HG02588 (cell line): ENCODE results near the gene PBX4.
"Not testable (repeated sequence)": the region's sequence is repeated elsewhere in the genome, so short reads cannot be mapped to it uniquely, and the experiment has no call there.

Experiments
- ATAC-seq: cut with Tn5 transposase; IDR thresholded peaks from one replicate; pipeline ENCODE4 v1.9.1; 2021; ENCODE audit warnings: mild to moderate bottlenecking, moderate library complexity; ENCODE audit not compliant: unreplicated experiment

The PBX4 gene, protein sequence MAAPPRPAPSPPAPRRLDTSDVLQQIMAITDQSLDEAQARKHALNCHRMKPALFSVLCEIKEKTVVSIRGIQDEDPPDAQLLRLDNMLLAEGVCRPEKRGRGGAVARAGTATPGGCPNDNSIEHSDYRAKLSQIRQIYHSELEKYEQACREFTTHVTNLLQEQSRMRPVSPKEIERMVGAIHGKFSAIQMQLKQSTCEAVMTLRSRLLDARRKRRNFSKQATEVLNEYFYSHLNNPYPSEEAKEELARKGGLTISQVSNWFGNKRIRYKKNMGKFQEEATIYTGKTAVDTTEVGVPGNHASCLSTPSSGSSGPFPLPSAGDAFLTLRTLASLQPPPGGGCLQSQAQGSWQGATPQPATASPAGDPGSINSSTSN

GRCh38 chr19:19618219-19619051, at the start of gene PBX4:
TSS of gene PBX4 (minus strand) at chr19:19618687. CDS start at chr19:19618629, 58 bp downstream.
- peak; percentile 91 for ATAC-seq

- ATAC-seq = not testable (repeated sequence)
Measured at GRCh38 chr19:19665420-19665948, 47.0 kb upstream of the PBX4 start.

- ATAC-seq = peak; percentile 65
Measured at GRCh38 chr19:19663256-19664120, 45.0 kb upstream of the PBX4 start, which contains the start of gene ATP13A1. TSS of gene ATP13A1 (minus strand) at chr19:19663676. CDS start at chr19:19663666, 10 bp downstream.

DNA sequence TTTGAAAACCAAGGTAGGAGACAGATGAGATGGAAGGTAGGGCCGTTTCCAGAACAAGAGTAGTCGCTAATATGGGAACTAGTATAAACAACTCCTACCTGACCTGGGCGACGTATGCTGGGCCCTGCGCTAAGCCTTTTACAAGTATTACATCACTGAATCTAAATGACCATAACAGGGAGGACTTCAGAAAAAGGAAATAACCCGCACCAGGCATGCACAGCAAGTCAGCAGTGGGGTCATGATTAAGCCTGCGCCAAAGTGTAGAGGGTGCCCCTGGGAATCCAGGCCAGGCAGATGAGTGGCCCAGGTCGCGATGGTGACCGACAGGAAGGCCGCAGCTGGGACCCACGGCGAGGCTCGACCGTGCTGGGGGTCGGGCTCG, 44.4 kb upstream of the PBX4 start:
- no peak for ATAC-seq

- ATAC-seq = no peak
Measured at GRCh38 chr19:19662344-19662743, 43.9 kb upstream of the PBX4 start.

GRCh38 chr19:19661675-19662251, 43.3 kb upstream of the PBX4 start:
- peak; percentile 29 for ATAC-seq

DNA sequence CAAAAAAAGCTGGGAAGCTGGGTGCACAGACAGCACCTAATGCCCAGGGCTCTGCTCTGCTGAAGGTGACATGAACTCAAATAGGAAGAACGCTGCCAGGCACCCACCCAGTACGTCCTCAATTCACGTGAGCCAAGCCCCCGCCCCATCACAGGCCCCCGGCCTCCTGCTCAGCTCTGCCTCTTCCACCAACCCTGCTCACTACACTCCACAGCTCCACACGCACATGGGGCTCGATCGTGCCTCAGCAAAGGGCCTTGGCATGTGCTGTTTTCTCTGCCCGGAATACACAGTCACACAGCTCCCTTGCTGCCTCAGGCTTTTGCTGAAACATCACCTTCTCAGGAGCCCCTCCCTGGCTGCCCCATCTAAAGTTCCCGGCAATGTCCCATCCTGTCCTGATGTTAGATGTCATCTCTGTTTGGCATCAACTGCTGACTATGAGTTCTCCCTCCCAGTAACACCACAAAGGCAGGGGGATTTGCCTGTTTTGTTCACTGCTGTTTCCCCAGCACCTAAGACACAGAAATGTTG, 42.7 kb upstream of the PBX4 start:
- ATAC-seq = no peak

DNA sequence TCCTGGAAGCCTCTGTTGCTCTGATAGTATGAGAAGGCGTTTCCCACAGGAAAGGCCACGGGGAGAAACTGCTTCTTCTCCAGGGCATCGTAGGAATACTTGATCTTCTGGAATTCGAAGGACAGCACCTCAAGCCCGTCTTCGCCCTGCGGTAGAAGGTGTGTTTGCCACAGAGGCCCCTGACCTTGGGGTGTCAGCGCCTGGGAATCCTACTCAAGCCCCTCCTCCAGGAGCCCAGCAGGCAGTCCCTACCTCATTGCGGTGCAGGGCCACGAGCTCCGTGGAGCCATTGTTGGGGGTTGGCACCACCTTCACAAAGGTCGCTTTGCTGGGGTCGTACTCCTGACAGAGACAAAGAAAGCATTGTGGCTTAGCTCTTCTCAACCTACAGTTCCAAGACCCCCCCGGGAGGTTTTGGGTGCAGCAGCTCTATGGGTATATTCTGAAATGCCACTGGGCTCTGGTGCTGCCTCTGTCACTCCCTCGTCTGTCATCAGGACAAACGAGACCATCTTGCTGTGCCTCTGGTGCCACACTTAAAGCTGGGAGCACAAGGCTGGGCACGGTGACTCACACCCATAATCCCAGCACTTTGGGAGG, 41.3 kb upstream of the PBX4 start:
- ATAC-seq = no peak

- no peak for ATAC-seq
Measured at GRCh38 chr19:19657397-19657783, 38.9 kb upstream of the PBX4 start.

DNA sequence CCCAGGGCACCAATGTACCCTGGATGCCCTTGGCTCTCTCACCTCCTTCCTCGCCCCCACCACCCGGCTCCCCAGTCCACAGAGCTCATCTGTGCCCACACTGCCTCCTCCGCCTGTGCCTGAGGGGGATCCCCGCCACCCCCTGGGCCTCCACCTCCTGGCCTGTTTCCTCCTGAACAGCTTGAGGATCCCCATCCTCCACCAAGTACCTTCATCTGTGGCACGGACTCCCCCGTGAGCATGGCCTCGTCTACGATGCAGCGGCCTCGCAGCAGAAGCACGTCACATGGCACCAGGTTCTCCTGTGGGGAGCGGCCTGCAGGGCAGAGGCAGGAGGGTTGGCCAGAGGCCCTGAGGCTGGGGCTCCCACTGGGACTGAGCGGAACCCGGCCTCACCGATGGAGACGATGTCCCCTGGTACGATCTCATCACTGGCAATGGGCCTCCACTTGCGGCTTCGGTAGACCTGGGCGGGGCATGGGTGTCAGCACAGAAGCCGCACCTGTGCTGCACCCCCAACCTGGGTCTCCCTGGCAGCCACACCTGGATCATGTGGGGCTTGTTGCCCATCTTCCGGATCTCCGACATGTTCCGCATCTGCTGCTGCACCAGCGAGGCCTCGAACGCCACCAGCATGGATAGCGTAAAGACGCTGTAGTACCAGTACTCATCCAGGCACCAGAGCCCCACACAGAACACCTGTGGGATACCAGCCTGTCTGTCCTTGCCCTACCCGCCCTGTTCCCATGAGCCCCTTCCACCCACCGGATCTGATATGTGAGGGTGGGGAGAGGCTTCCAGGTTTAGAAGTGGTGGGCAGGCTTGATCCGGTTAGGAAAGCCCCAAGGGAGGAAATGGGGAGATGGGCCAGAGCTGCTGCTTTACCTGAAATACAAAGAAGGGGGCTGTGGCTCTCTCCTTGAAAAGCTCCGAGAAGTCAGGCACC, 38.2 kb upstream of the PBX4 start:
- no peak for ATAC-seq

DNA sequence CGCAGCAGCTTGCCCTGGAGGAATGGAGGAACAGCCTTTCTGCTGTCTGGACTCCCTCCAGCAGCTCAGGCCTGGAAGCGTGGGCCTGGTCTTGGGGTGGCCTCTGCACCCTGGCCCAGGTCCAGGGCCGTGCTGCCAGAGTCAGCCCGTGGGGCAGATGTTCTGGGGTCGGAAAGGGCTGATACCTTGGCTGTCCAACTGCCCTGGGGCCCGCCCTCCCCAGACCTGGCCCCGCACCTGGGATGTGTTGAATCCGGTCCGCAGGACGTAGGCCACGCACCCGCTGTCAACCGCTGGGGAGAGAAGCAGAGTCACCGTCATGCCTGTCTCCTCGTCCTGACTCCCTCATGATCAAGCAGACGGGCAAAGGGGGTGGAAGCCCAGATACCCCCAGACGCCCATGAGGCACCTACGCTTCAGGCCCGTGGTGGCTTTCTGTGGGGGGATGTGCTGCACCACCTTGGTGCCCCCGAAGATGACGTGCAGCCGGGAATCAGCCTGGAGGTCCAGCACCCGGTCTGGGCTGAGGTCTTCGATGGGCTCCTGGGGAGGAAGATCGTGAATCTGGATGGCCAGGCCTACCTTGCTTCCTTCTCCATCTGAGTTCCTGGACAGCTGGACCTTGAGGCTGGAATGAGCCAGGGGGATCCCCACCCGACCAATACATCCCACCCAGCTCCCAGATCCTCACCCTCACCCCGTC, 37.3 kb upstream of the PBX4 start:
- ATAC-seq = no peak

DNA sequence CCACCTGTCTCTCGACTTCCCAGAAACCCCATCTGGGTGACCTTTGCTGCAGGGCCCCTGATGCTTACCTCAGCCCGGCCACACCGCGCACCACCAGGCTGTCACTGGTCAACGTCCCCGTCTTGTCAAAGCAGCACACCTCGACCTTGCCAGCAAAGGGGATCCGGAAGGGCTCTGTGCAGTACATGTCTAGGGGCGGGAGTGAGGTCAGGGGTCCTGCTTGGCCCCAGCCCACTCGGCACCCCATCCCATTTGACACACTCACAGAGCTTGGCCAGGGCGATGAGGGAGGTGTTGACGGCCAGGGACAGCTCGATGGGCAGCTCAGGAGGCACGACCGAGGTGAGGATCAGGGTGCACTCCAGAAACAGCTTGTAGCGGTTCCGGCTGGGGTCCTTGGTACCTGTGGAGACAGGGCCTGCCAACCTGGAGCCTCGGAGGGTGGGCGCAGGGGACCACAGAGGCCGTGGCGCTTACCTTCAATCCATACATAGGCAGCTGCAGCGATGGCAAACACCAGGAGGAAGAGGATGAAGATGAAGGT, 36.6 kb upstream of the PBX4 start:
- no peak for ATAC-seq

- no peak for ATAC-seq
Measured at GRCh38 chr19:19654441-19654840, 36.0 kb upstream of the PBX4 start.

DNA sequence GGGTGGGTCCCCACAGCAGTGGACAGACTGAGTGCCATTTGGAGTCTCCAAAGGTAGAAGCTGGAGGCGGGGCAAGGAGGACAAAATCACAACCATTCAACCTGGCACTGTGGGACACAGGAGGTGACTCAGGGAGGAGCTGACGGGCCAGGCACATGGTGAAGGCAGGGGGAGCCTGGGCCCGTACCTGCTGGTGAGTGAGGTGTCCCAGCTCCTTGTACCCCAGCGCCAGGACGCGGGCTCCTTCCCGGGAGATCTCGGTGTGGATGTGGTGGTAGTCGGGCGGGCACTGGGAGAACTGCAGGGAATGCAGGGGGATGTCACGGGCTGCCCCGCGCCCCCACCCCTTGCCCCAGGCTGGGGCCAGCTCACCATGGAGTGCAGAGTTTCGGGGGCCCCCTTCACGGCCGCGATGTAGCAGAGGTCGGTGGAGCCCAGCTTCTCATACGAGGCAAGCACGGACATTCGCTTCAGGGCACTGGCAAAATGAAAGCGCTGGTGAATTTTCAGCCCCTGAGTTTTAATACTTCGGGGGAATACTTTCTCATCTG, 35.2 kb upstream of the PBX4 start:
- ATAC-seq = no peak

DNA sequence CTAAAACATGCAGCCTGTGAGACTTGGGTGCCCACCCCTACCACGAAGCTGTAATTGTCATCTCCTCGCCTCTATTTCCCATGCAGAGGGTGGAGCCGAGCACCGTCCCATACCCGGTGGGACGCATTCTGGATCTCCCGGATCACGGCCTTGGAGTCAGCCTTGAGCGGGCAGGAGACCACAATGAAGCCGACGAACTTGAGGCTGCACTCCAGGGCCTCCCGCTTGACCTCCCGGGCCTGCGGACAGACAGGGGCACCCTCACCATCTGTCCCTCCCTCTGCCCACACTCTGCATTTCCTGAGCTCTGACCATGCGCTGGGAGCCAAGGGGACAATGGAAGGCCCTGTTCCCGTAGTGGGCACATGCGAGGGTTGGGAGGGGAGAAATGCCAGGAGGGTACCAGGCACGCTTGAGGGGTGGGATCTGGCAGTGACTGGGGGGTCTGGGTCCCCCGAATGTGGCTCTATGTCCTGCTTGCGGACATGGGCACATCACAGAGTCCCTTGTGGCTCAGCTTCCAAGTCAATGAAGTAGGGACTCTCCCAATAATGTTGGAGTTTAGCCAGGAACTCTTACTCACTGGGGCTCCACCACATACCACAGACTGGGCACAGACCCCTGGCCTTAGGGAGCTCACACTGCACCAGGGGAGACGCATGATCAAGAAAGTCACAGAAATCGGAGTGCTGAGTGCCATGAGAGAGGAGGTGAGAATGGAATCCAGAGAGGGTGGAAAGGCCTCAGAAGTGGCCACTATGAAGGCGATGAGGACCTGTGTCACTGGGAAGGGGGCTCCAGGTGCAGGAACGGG, 34.2 kb upstream of the PBX4 start:
- ATAC-seq = no peak

DNA sequence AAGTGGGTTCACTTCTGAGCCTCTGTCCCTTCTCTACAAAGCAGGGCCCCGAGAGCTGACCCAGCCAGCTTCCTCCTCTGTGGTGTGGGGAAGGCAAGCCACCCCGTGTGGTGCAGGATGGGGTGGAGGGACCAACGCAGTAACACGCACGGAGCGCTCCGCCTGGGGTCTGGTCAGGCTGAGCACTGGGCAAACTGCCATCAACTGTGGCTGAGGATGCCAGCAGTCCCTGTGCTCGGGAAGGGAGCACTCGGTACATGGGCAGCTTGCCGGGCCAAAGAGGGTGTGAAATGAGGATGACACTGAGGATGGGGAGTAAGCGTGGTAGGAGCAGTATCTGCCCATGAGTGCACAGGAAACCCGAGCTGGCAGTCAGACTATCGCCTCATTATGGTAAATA, 32.6 kb upstream of the PBX4 start:
- no peak for ATAC-seq

GRCh38 chr19:19650331-19650730, 31.8 kb upstream of the PBX4 start:
- no peak for ATAC-seq
